ENCODE measurements around the gene ZNF546.
"Not testable (repeated sequence)": the region's sequence is repeated elsewhere in the genome, so short reads cannot be mapped to it uniquely, and the experiment has no call there.

ZNF546 gene

GRCh38 chr19:39996811-39997637 is at the start of gene ZNF546:
ZNF546 (plus strand) TSS chr19:39997060; CDS start chr19:39998327, 1,267 bp downstream.
- peak; percentile 78 for DNase-seq (ENCODE audit: low read depth, low spot score)

GRCh38 chr19:39949026-39949747 is 47.7 kb upstream of the ZNF546 start:
- no peak for DNase-seq (ENCODE audit: low read depth, low spot score)

GRCh38 chr19:39951065-39951650 is 45.7 kb upstream of the ZNF546 start:
- DNase-seq (ENCODE audit: low read depth, low spot score), result no peak

DNA sequence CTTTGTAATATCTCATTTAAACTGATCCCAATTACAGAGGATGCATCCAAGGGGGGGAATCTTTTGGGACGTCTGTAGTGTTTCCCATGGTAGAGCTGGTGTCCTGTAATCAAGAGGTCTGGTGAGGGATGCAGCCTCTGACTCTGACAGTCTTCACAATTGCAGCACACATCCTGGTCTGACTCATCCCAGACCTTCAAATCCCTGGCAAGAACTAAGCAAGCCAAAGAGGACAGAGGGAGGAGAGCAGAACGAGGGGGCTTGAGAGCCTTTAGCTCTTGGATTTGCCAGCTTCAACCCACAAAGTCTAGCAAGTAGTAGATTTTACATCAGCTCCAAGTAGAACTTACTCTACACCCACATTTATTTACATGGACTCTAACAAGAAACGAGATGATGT is 45.2 kb upstream of the ZNF546 start:
- DNase-seq (ENCODE audit: low read depth, low spot score), result no peak

DNA sequence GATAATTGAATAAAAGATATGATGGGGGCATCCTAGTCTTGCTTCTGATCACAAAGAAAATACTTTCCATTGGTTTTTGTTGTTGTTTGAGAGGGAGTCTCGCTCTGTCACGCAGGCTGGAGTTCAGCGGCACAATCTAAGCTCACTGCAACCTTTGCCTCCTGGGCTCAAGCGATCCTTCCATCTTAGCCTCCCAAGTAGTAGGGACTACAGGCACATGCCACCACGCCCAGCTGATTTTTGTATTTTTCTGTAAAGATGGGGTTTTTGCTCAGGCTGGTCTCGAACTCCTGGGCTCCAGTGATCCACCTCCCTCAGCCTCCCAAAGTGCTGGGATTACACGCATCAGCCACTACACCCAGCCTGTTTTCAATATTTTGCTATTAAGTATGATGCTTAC is 42.9 kb upstream of the ZNF546 start:
- DNase-seq (ENCODE audit: low read depth, low spot score), result no peak

GRCh38 chr19:39957886-39958285 is 39.0 kb upstream of the ZNF546 start:
- DNase-seq (ENCODE audit: low read depth, low spot score), result not testable (repeated sequence)

- not testable (repeated sequence) for DNase-seq (ENCODE audit: low read depth, low spot score)
Observed at GRCh38 chr19:39958942-39959341, 37.9 kb upstream of the ZNF546 start.

DNA sequence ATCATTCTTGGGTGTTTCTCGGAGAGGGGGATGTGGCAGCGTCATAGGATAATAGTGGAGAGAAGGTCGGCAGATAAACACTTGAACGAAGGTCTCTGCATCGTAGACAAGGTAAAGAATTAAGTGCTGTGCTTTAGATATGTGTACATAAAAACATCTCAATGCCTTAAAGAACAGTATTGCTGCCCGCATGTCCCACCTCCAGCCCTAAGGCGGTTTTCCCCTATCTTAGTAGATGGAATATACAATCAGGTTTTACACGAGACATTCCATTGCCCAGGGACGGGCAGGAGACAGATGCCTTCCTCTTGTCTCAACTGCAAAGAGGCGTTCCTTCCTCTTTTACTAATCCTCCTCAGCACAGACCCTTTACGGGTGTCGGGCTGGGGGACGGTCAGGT is 37.5 kb upstream of the ZNF546 start:
- DNase-seq (ENCODE audit: low read depth, low spot score), result not testable (repeated sequence)

- no peak for DNase-seq (ENCODE audit: low read depth, low spot score)
Observed at GRCh38 chr19:39963898-39964297, 33.0 kb upstream of the ZNF546 start.

DNA sequence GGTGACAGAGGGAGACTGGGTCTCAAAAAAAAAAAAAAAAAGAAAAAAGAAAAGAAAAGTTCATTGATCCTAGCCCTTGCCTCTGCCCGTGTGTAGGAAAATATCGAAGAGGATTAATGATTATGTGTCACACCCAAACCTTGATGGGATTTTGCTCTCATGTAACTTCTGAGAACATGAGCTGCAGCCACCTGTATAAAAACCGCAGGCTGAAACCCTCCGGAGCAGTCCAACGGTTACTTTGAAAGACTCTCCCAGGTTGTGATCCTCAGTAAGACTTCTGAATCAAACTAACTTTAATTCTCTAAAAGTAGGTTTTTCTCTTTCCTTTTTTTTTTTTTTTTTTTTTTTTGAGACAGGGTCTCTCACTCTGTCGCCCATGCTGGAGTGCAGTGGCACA is 30.2 kb upstream of the ZNF546 start:
- no peak for DNase-seq (ENCODE audit: low read depth, low spot score)

GRCh38 chr19:39967561-39967960 is 29.3 kb upstream of the ZNF546 start:
- DNase-seq (ENCODE audit: low read depth, low spot score), result no peak

GRCh38 chr19:39968789-39969188 is 28.1 kb upstream of the ZNF546 start:
- no peak for DNase-seq (ENCODE audit: low read depth, low spot score)

DNA sequence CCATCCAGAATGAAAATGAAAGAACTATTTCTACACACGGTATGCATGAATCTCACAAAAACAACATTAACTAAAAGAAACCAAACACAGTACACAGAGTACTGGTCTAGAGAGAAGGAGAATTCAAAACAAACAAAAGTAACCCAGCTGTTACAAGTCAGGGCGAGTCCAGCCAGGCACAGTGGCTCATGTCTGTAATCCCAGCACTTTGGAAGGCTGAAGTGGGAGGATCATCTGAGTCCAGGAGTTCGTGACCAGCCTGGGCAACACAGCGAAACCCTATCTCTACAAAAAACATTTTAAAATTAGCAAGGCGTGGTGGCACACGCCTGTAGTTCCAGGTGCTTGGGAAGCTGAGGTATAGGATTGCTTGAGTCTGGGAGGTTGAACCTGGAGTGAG is 27.6 kb upstream of the ZNF546 start:
- DNase-seq (ENCODE audit: low read depth, low spot score), result no peak

- DNase-seq (ENCODE audit: low read depth, low spot score), result no peak
Observed at GRCh38 chr19:39969681-39970424, 27.0 kb upstream of the ZNF546 start.

- no peak for DNase-seq (ENCODE audit: low read depth, low spot score)
Observed at GRCh38 chr19:39970425-39970674, 26.5 kb upstream of the ZNF546 start.

DNA sequence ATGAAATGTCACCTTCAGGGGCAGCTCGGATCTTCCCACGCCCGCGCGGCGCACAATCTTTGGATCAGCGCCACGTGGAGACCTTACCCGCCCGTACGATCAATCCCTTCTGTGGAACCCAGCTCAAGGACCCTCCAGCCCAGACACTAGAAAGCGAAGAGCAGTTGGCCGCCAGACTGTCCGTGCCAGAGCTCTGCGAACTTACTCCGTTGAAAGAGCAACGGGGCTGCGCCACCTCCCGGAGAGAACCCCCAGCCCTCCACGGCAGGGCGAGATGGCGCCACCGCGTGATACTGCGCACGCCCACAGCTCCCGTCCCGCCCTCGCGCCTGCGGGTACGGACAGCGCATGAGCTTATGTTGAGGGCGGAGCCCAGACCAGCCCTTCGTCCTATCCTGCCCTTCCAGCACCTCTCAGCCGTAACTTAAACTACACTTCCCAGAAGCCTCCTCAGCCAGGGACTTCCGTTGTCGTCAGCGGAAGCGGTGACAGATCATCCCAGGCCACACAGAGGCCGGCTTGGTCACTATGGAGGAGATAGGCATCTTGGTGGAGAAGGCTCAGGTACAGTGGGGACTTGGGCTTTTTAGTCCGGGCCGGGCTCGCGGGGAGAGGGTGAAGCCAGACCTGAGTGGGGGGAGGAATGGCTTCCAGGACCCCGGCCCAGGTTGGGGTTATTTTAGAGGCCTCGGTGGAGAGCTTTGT is 26.0 kb upstream of the ZNF546 start, which contains the start of gene PSMC4:
Gene PSMC4, plus strand, starts transcription at position 491 of the 705 bp plus-strand sequence. Its CDS starts 38 bp downstream, at position 529.
- DNase-seq (ENCODE audit: low read depth, low spot score), result peak; percentile 95

- no peak for DNase-seq (ENCODE audit: low read depth, low spot score)
Observed at GRCh38 chr19:39971380-39972035, 25.4 kb upstream of the ZNF546 start.

GRCh38 chr19:39974377-39975155 is 22.3 kb upstream of the ZNF546 start:
- DNase-seq (ENCODE audit: low read depth, low spot score), result no peak

DNA sequence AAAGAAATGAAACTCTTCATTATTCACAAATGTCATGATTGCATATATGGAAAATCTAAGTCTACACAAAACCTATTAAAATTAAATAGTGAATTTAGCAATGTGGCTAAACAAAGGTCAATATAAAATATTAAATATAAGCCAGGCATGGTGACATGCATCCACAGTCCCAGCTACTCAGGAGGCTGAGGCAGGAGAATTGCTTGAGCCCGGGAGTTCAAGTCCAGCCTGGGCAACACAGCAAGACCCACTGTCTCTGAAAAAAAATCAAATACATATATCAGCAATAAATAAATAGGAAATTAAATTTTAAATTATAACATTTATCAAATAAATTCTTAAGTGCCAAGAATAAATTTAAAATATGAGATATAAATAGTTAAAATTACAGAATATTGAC is 14.0 kb upstream of the ZNF546 start:
- DNase-seq (ENCODE audit: low read depth, low spot score), result no peak

GRCh38 chr19:39983695-39984300 is 13.1 kb upstream of the ZNF546 start:
- no peak for DNase-seq (ENCODE audit: low read depth, low spot score)

All from activated naive CD8-positive, alpha-beta T cell treated with anti-CD3 and anti-CD28 coated beads, Interleukin-2, amount 50 U/mL, for 16 hours (primary cell).